HG02943 (cell line): ENCODE data around the gene MLLT1.

ENCODE experiments used
- ATAC-seq: cut with Tn5 transposase; IDR thresholded peaks from one replicate; pipeline ENCODE4 v1.9.1; 2021; ENCODE audit warnings: mild to moderate bottlenecking, low read depth, moderate library complexity; ENCODE audit not compliant: unreplicated experiment

Gene MLLT1

DNA sequence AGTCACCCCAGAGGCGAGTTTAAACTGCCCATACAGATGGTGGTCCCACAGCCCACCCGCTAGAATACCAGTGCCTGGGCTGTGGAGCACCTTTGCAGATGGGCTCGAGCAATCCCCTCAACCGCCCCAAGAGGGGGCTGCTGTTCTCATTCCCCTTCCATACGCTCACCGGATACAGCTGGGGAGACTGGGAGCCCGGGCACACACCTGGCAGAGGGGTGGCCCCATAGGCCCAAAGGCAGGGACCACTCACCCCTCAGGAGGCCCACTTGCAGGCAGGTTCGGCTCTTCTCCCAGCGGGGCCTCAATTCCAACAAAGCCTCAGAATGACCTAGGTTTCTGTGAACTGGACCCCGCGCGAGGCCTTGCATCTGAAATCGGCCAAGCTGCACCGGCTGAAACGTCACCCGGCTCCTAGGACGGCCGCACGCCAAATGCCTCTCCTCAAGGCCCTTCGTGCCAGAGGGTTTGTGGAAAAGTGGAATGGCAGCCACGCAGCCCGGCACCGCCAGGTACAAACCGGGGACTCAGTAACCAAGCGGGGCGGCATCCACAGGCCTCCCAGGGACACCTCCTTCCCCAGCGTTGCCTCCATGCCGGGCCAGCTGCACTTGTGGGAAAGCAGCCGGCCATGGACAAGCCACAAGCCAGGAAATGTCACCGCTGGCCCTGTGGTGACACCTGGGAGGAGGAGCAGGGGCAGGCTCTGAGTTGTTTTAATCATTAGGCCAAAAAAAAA lies 18.7 kb downstream of the MLLT1 start:
- no peak for ATAC-seq

DNA sequence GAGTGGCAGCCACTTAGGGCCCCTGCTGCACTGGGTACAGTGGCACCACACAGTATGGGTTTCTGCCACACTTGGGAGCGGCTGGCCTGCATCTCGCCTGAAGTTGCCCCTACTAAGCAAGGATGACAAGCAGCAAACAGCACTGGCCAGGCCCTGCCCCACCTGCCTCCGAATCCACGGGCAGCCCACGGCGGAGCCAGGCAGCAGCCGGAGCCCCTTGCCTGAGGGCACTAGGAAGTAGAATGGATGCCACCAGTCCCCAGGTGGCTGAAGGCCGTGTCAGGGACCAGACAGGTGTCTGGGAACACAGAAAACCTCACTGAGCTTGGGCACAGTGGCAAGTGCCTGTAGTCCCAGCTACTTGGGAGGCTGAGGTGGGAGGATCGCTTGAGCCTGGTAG lies 19.4 kb downstream of the MLLT1 start:
- no peak for ATAC-seq

DNA sequence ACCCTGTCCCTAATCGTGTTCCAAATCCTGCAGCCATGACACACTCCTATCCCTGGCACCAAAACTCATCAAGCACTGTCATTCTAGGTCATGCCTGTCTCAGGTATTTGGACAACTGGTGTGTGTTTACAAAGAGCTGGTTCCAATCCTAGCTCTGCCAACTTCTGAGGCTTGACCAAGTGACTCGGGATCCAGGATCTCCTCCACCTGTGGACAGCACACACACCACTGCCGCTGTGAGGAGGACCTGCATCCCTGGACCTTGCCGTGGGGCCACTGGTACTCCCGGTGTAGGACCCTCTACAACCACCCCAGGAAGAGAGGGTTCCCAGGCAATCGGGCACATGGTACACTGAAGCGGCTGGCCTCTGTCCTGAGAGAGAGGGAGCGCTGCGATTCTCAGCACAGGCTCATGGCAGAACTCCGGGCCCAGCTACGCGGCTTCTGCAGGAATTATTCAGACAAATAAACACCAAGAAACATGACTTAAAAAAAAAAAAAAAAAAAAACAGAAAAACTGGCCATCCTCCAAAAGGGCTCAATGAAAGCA lies 20.4 kb downstream of the MLLT1 start:
- ATAC-seq = no peak

DNA sequence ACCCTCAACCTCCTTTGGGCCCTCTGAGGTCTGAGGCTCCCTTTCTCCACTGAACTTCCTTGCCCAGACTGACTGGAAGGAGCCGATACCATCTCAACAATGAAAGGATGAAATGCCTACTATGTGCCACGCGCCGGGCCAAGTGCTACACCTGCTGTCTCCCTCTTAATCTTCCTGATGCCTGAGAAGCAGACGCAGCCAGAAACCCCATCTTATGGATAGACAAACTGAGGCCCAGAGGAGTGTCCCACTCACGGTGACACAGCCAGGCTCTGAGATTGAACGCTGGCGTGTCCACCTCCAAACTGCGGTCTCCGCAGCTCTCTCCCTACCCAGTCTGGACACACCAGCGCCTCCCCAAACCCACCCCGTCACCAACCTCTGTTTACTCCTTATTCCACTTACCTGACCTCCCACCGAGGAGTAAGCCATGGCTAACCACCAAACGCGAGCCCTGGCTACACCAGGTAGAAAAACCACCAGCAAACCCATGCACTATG lies 20.9 kb downstream of the MLLT1 start:
- no peak for ATAC-seq

DNA sequence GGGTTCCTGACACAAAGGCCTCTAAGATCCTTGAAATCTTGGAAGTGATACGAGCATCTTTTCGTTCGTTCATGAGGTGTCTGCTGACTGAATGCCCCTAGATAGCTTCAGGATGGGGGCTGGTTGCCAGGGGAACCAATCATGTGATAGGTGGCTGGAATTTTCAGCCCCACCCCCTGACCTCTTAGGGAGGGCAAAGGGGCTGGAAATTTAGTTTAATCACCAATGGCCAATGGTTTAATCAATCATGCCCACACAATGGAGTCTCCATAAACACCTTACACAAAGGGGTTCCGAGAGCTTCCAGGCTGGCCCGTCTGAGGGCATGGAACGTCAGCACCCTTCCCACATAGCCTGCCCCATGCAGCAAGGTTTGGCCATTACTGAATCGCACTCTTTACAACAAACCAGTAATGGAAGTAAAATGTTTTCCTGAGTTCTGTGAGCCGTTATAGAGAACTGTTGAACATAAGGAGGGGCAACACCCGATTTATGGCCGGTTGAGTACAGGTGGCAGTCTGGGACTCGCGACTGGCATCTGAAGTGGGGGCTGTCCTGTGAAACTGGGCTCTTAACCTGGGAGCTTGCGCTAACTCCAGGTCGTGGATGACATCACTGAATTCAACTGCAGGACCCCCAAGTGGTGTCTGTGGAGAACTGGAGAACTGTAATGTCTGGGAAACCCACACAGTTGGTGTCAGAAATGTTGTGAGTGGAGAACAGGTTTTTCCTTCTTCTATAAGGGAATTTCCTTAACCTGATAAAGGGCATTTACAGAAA lies 25.6 kb downstream of the MLLT1 start:
- ATAC-seq = no peak

DNA sequence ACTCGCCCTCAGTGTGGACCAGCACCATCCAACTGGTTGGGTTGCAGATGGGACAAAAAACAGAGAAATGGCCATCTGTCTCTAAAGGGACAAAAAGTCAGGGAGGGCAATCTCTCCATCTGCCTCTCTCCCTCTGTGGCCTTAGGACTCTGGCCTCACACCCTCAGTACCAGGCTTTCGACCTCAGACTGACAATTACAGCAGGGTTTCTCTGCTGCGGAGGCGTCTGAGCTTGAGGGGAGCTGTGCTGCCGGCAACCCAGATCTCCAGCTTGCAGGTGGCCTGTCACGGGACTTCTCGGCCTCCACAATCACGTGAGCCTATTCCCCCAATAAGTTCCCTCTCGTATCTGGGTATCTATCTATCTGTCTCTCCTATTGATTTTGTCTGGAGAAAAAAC lies 27.7 kb downstream of the MLLT1 start:
- no peak for ATAC-seq

DNA sequence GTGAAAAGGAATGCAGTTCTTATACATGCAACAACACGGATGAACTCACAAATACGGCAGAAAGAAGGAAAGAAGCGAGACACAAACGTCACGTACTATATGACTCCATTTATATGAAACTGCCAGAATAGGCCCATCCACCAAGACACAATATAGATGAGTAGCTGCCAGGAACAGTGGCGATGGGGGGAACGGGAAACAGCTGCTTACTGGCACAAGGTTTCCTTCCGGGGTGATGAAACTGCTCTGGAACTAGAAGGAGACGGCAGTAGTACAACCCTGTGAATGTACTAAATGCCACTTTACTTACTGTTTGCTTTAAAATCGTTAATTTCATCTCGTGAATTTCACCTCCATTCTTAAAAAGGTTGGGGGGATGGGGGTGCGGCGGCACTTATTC lies 28.9 kb downstream of the MLLT1 start:
- ATAC-seq = no peak

DNA sequence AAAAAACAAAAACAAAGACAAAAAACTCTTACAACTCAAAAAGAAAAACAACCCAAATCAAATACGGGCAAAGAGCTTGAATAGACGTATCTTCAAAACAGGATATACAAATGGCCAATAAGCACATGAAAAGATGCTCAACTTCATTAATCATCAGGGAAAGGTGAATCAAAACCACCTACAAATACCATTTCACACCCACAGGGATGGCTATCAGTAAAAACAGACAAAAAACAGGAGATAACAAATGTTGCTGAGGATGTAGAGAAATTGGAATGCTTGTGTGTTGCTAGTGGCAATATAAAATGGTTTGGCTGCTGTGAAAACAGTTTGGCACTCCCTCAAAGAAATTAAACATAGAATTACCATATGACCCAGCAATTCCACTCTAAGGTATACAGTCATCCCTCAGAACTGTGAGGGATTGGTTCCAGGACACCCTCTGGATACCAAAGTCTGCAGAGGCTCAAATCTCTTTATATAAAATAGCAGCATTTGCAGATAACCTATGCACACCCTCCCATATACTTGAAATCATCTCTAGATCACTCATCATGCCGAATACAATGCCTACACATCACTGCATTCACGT lies 29.7 kb downstream of the MLLT1 start:
- no peak for ATAC-seq

DNA sequence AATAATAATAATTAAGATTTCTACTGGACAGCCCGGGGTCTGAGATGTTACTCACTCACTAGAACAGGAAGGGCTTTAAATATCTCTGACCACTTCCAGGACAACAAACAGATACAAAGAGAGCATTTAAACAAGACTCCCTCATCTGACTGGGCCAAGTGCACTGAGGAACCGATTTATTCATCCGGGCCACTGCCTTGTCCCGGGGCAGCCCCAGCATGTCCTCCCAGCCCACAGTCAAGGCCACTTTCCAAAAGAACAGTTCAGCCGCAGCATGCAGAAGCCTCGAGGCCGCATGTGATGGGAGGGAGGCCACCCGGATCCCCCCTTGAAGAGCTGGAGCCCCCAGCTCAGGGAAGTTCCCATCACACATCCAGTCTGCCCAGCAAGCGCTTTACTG lies 30.5 kb downstream of the MLLT1 start:
- no peak for ATAC-seq

DNA sequence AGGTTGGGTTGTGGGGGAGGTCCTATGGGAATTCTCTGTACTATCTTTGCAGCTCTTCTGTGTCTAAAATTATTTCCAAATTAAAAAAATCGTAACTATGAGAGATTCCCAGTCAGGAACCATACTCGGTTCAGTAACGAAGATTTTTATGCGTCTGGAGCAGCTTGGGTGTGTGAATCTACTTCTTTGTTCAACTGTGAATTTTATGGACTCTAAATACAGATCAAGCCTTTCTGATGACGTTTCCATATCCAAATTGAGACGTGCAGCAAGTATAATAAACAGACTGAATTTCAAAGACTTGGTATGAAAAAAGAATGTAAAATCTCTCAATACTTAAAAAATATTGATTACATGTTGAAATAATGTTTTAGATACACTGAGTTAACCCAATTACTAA lies 30.9 kb downstream of the MLLT1 start:
- ATAC-seq = no peak

DNA sequence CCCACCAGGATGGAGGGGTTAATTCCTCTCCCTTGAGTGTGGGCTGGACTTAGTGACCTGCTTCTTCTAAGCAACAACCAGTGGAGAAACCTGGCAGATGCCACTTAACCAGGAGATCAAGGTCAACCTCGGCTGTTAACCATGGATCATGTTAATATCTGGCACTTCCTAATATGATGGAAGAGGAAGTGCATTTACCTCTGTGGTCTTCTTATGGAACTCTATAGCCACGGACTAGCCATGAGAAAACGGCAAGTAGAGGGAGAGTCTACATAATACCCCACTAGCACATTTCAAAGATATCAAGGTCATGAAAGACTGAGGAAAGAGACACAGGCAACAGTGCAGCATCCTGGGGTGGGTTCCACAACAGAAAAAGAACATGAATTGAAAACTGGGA lies 31.4 kb downstream of the MLLT1 start:
- ATAC-seq = no peak

DNA sequence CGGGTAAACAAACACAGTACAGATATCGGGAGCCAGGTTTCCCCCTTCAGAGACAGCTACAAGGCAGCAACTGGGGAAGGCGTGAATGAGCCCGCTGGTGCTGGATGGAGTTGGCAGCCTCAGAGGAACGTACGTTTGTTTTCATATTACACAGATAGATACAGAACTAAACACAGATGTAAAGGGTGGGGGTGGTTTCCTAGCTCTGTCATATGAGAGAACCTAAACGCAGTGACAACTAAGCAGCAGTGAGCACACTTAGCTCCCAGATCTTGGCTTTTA lies 32.8 kb downstream of the MLLT1 start:
- ATAC-seq = no peak

DNA sequence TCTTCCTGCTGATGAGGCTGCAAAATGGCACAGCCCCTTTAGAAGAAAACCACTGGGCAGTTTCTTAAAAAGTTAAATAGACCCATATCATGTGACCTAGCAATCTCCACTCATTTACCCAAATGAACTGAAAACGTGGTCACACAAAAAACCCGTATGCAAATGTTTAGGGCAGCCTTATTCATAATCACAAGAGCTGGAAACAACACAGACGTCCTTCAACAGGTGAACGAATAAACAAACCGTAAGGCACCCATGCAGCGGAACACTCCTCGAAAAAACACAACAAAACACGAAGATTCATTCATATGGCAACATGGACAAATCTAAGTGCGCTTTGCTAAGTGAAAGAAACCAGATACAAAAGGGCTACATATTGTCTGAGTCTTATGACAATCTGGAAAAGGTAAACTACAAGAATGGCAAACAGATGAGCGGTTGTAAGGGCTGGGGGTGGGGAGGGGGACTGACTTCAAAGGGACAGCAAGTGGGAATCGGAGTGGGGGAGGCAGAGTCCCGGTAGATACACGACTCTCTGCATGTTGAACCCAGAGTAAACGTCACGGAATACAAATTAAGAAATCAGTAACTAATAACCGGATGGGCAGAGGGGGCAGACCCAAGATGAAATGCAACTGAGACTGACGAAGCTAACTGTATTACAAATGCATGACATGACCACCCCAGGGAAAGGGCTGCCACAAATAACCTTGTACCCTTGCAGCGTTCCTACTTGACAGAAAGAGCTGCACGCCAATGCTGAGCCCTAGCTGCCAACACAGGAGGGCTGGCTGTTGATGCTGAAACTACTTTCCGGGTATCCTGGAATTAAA lies 33.4 kb downstream of the MLLT1 start:
- no peak for ATAC-seq

DNA sequence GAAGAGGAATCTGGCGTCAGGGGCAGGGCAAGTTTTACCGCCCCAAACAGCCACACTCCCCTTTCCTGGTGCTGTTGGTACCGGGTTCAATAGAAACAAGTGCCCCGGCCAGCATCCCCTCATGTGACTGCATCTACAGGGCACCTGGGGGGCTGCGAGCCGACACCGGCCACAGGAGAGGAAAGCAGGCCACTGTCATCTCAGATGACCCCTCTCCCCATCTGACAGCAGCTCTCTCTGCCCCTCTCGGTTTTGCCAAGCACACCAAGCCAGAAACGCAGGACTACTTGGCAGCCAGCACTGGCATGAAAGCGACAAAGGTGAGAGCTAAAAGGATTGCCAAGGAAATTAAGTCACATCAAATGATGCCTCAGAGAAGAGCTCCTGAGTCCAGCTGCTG lies 37.1 kb downstream of the MLLT1 start:
- ATAC-seq = no peak

DNA sequence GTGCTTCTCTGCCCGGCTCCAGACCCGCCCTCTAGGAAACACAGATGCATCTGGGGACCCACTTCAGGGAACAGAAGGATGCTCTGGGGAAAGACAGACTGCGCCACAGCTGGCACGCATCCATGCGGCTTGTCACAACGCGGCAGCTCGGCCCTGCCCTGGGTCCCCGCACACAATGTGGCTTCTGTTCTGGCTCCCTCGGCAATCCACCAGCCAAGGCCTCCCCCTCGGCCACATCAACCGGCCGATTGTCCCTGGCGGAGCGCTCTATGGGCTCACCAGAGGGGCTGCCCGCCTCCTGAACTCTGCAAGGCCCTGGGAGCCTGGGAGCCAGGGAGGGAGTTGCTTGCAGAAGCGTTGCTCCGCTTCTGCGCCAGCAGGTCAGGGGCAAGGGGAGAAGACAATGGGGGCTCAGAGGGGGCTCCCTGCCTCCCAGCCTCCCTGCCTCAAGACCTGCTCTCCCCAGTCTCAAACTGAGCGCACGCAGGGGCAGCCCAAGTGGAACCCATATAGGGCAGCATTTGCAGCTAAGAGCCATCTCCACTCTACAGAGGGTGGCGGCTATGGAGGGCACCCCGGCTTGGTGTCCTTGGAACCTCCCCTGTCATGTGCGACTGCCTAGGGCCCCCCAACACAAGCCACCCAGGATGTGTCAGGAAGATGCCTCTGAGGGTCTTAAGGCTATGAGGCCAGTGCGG lies 37.9 kb downstream of the MLLT1 start:
- no peak for ATAC-seq

DNA sequence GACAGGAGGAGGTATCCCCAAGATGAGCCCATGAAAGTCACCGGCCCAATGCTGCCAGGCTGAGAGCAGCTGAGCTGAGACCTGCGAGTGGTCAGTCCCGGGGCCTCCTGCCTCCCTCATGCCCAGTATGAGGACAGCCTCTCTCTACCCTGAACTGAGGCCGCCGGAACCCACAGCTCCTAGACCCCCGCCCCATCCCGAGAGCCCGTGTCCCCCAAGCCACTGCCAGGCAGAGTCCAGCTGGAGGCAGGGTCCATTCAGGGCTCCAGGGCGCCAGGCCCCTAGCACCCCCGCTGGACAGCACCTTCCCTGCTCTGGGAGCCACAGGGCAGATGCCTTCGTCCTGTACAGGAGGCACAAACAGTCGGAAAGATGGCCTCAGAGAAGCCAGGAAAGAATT lies 38.7 kb downstream of the MLLT1 start:
- no peak for ATAC-seq

DNA sequence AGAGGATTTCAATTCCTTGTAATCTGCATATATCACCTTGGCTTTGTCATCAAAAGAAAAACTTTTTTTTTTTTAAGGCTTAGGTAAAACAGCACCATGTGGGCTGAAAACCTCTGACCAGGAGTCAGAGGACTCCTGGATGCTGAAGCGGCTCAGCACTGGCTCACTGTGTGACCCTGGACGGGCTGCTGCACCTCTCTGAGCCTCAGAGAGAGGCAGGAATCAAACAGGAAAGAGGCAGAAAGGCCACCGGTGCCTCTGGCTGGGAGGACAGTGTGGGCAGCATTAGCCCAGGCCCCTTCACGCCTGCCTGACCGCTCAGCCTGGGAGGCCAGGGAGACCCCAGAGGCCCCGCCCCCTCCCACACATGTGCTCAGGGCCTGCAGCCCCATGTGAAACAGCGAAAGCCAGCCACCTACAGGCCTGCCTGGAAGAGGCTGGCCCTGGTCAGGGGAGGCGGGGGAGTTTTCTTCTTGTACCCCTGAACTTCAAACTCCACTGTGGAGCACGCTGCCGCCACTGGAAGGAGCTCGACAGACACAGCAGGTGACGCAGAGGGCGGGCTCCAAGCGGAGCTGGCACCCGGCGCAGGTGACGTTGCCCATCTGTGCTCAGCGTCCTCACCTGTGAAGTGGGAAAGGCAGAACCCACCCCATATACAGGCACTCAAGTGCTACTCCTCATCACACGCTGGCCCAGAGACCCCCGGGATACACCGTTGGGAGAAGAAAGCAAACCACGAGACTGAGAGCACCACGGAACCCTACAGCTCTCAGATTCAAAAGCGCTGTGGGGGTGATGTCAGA lies 39.7 kb downstream of the MLLT1 start:
- ATAC-seq = no peak

DNA sequence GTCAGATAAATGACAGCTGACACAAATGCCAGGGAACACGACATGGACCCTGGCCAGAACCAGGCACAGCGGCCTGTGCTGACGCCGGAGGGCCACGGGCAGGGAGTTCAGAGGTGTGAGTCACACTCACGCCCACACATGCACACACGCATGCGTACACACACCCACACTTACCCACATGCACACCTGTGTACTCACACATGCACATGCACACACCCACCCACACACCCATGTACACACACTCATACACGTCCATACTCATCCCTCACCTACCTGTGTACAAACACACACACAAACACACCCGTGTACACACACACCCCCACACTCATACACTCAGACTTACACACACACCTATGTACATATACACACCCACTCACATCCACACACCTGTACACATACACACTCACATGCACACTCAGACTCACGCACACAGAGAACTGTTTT lies 40.4 kb downstream of the MLLT1 start:
- no peak for ATAC-seq

DNA sequence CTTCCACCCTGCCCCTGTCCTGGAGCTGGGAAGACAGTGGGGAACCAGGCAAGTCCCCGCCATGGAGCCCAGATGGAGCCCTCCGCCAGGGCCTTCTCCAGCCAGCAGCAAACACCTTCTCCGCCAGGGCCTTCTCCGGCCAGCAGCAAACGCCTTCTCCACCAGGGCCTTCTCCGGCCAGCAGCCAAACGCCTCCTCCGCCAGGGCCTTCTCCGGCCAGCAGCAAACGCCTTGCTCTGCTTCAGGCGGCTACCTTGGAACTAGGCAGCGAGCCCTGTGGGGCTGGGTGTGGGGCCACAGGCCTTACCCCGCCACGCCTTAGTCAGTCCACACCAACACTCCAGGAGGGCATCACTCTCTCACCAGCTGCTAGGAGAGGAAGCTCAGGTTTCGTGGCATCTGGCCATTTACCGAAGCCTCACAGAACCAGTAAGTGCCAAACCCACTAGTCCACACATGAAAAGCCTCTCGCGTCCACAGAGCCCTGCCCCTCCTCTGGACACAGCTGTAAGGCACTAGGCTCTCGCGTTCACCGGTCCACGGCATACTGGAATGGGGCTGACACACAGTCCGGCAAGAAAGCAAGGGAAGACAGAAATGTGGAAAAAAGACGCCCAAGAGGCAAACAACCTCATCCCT lies 41.0 kb downstream of the MLLT1 start:
- ATAC-seq = no peak
